ENCODE data around the gene TMEM9. TPM values are rescaled to one million over a fixed set of nuclear protein-coding genes. Genes with fewer than 3 reads are reported as not detected.
A peak's percentile ranks its signal among the peaks of the same experiment; 100 is the strongest.
"Not testable (repeated sequence)": the region's sequence is repeated elsewhere in the genome, so short reads cannot be mapped to it uniquely, and the experiment has no call there.

The TMEM9 gene
- total RNA-seq, 1 donor from 2014 or later: 29.2 TPM

GRCh38 chr1:201175820-201176500 lies 21.7 kb upstream of the TMEM9 start:
- DNase-seq (ENCODE audit: low spot score): no peak

- DNase-seq (ENCODE audit: low spot score): no peak
These were observed 19.5 kb upstream of the TMEM9 start for GRCh38 chr1:201173736-201174135.

- no peak for DNase-seq (ENCODE audit: low spot score)
These were observed 18.8 kb upstream of the TMEM9 start for GRCh38 chr1:201172999-201173610.

GRCh38 chr1:201172326-201172725 lies 18.1 kb upstream of the TMEM9 start:
- no peak for DNase-seq (ENCODE audit: low spot score)

GRCh38 chr1:201171063-201172036 lies 17.1 kb upstream of the TMEM9 start:
- no peak for DNase-seq (ENCODE audit: low spot score)

- DNase-seq (ENCODE audit: low spot score): peak; percentile 97
These were observed 16.3 kb upstream of the TMEM9 start for GRCh38 chr1:201170533-201171062.

GRCh38 chr1:201169971-201170532 lies 15.8 kb upstream of the TMEM9 start:
- no peak for DNase-seq (ENCODE audit: low spot score)

GRCh38 chr1:201169203-201169602 lies 14.9 kb upstream of the TMEM9 start:
- no peak for DNase-seq (ENCODE audit: low spot score)

- no peak for DNase-seq (ENCODE audit: low spot score)
These were observed 13.0 kb upstream of the TMEM9 start for GRCh38 chr1:201167041-201167991.

GRCh38 chr1:201164645-201165044 lies 10.4 kb upstream of the TMEM9 start:
- no peak for DNase-seq (ENCODE audit: low spot score)

- DNase-seq (ENCODE audit: low spot score): no peak
These were observed 9.4 kb upstream of the TMEM9 start for GRCh38 chr1:201163707-201164106.

- not testable (repeated sequence) for DNase-seq (ENCODE audit: low spot score)
These were observed 8.8 kb upstream of the TMEM9 start for GRCh38 chr1:201163036-201163435.

- DNase-seq (ENCODE audit: low spot score): no peak
These were observed 3.7 kb upstream of the TMEM9 start for GRCh38 chr1:201157949-201158348.

GRCh38 chr1:201156819-201157218 lies 2.5 kb upstream of the TMEM9 start:
- DNase-seq (ENCODE audit: low spot score): no peak

- peak; percentile 57 for DNase-seq (ENCODE audit: low spot score)
These were observed 2.1 kb upstream of the TMEM9 start for GRCh38 chr1:201156346-201156745.

- DNase-seq (ENCODE audit: low spot score): peak; percentile 20
These were observed 1.1 kb upstream of the TMEM9 start for GRCh38 chr1:201155354-201155753.

GRCh38 chr1:201153474-201154388 lies 543 bp downstream of the TMEM9 start:
- DNase-seq (ENCODE audit: low spot score): peak; percentile 82

- peak; percentile 20 for DNase-seq (ENCODE audit: low spot score)
These were observed 4.9 kb downstream of the TMEM9 start for GRCh38 chr1:201149400-201149799.

All from mesenteric fat pad (tissue), 1 donor.